HEK293 (cell line): ENCODE data around the gene BCAS3.

Source experiments
- CTCF ChIA-PET: fragments of 350-600 bp; formaldehyde crosslinking; extraction: SDS; loops from one replicate; lab custom pipeline; 2021; ENCODE audit warnings: antibody characterized with exemption; lab: Yijun Ruan, JAX
- POLR2A ChIA-PET: fragments of 300-600 bp; formaldehyde crosslinking; extraction: SDS; loops from one replicate; lab custom pipeline; 2020; ENCODE audit warnings: antibody characterized with exemption, inconsistent platforms; lab: Yijun Ruan, JAX
- H3K27ac ChIP-seq: fragments of 200-500 bp; sonication (Bioruptor generic); 2 replicates; pipeline ENCODE4 v1.5.1; 2014; ENCODE audit warnings: low read depth, low read length, control low read depth, inconsistent platforms; ENCODE audit errors: extremely low read depth
- H3K36me3 ChIP-seq, 2 experiments: fragments of 200-500 bp in 1 of 2; sonication (Bioruptor generic) in 1 of 2; 1 replicate in 1 of 2; 2 replicates in 1 of 2; pipeline ENCODE4 v1.5.1; 2014 to 2017; ENCODE audit warnings: inconsistent platforms in 2 of 2, low read length in 2 of 2; ENCODE audit not compliant: control insufficient read depth in 2 of 2, insufficient read depth in 1 of 2
- H3K4me1 ChIP-seq: fragments of 200-500 bp; sonication (Bioruptor generic); 2 replicates; pipeline ENCODE4 v1.5.1; 2014; ENCODE audit warnings: mild to moderate bottlenecking, low read length, inconsistent platforms; ENCODE audit not compliant: control insufficient read depth, insufficient read depth
- H3K4me3 ChIP-seq: 2 replicates; pipeline ENCODE4 v1.5.1; 2011; ENCODE audit warnings: low read depth, mild to moderate bottlenecking, control low read depth, low read length, moderate library complexity
- H3K9me3 ChIP-seq: fragments of 200-500 bp; sonication (Bioruptor generic); 2 replicates; pipeline ENCODE4 v1.5.1; 2014; ENCODE audit warnings: low read depth, low read length, inconsistent platforms; ENCODE audit not compliant: control insufficient read depth, insufficient read depth
- GLI4 ChIP-seq: fragments of 450-650 bp; formaldehyde crosslinking; IDR thresholded peaks from 2 replicates; pipeline ENCODE4 v1.5.1; 2016; ENCODE audit warnings: missing biosample characterization, missing genetic modification characterization
- INSM2 ChIP-seq: fragments of 450-650 bp; formaldehyde crosslinking; IDR thresholded peaks from 2 replicates; pipeline ENCODE4 v1.5.1; 2016; ENCODE audit warnings: missing biosample characterization, missing genetic modification characterization
- OSR2 ChIP-seq: fragments of 450-650 bp; formaldehyde crosslinking; IDR thresholded peaks from 2 replicates; pipeline ENCODE4 v1.5.1; 2016; ENCODE audit warnings: missing biosample characterization, missing genetic modification characterization
- PRDM1 ChIP-seq: fragments of 450-650 bp; formaldehyde crosslinking; IDR thresholded peaks from 2 replicates; pipeline ENCODE4; 2016; ENCODE audit warnings: missing biosample characterization, missing genetic modification characterization
- PRDM6 ChIP-seq: fragments of 450-650 bp; formaldehyde crosslinking; IDR thresholded peaks from 2 replicates; pipeline ENCODE4 v1.5.1; 2017; ENCODE audit warnings: missing biosample characterization, missing genetic modification characterization
- SP2 ChIP-seq: fragments of 450-650 bp; formaldehyde crosslinking; IDR thresholded peaks from 2 replicates; pipeline ENCODE4 v1.5.1; 2016; ENCODE audit warnings: missing biosample characterization, missing genetic modification characterization
- TRIM28 ChIP-seq: IDR thresholded peaks from 2 replicates; pipeline ENCODE4 v1.6.1; 2011; ENCODE audit warnings: low read length, control low read depth, borderline replicate concordance
- ZBTB1 ChIP-seq: fragments of 450-650 bp; formaldehyde crosslinking; IDR thresholded peaks from 2 replicates; pipeline ENCODE4 v1.5.1; 2016; ENCODE audit warnings: missing biosample characterization, missing genetic modification characterization
- ZBTB20 ChIP-seq: fragments of 450-650 bp; formaldehyde crosslinking; IDR thresholded peaks from 2 replicates; pipeline ENCODE4 v1.5.1; 2016; ENCODE audit warnings: missing biosample characterization, missing genetic modification characterization
- ZBTB26 ChIP-seq: fragments of 450-650 bp; formaldehyde crosslinking; optimal IDR thresholded peaks from 2 replicates; pipeline ENCODE3; 2016; ENCODE audit warnings: missing biosample characterization, mild to moderate bottlenecking, missing genetic modification characterization
- ZBTB8A ChIP-seq: fragments of 450-650 bp; formaldehyde crosslinking; IDR thresholded peaks from 2 replicates; pipeline ENCODE4 v1.5.1; 2016; ENCODE audit warnings: missing biosample characterization, missing genetic modification characterization
- ZFP37 ChIP-seq: fragments of 450-650 bp; formaldehyde crosslinking; IDR thresholded peaks from 2 replicates; pipeline ENCODE4 v1.5.1; 2016; ENCODE audit warnings: missing biosample characterization, missing genetic modification characterization
- ZFP41 ChIP-seq: fragments of 450-650 bp; formaldehyde crosslinking; IDR thresholded peaks from 2 replicates; pipeline ENCODE4 v1.5.1; 2016; ENCODE audit warnings: missing biosample characterization, missing genetic modification characterization, borderline replicate concordance
- ZIC2 ChIP-seq: fragments of 450-650 bp; formaldehyde crosslinking; IDR thresholded peaks from 2 replicates; pipeline ENCODE4 v1.5.1; 2016; ENCODE audit warnings: missing biosample characterization, missing genetic modification characterization
- ZNF132 ChIP-seq: fragments of 450-650 bp; formaldehyde crosslinking; IDR thresholded peaks from 2 replicates; pipeline ENCODE4 v1.5.1; 2017; ENCODE audit warnings: missing biosample characterization, missing genetic modification characterization, borderline replicate concordance
- ZNF18 ChIP-seq: fragments of 450-650 bp; formaldehyde crosslinking; IDR thresholded peaks from 2 replicates; pipeline ENCODE4 v1.5.1; 2016; ENCODE audit warnings: missing biosample characterization, missing genetic modification characterization
- ZNF354C ChIP-seq: fragments of 450-650 bp; formaldehyde crosslinking; IDR thresholded peaks from 2 replicates; pipeline ENCODE4 v1.5.1; 2016; ENCODE audit warnings: missing biosample characterization, missing genetic modification characterization, low read depth, borderline replicate concordance
- ZNF404 ChIP-seq: fragments of 450-650 bp; formaldehyde crosslinking; IDR thresholded peaks from 2 replicates; pipeline ENCODE4 v1.5.1; 2017; ENCODE audit warnings: missing biosample characterization, missing genetic modification characterization
- ZNF426 ChIP-seq: fragments of 450-650 bp; formaldehyde crosslinking; IDR thresholded peaks from 2 replicates; pipeline ENCODE4 v1.5.1; 2017; ENCODE audit warnings: missing biosample characterization, missing genetic modification characterization, mild to moderate bottlenecking, inconsistent platforms, moderate library complexity
- ZNF449 ChIP-seq: fragments of 450-650 bp; formaldehyde crosslinking; IDR thresholded peaks from 2 replicates; pipeline ENCODE4 v1.5.1; 2017; ENCODE audit warnings: missing biosample characterization, mild to moderate bottlenecking, missing genetic modification characterization, moderate library complexity
- ZNF529 ChIP-seq: fragments of 450-650 bp; formaldehyde crosslinking; IDR thresholded peaks from 2 replicates; pipeline ENCODE4 v1.5.1; 2017; ENCODE audit warnings: missing genetic modification characterization, missing biosample characterization; ENCODE audit not compliant: insufficient replicate concordance
- ZNF596 ChIP-seq: fragments of 450-650 bp; IDR thresholded peaks from 2 replicates; pipeline ENCODE4 v1.5.0; 2018; ENCODE audit warnings: missing biosample characterization, mild to moderate bottlenecking, missing genetic modification characterization, moderate library complexity
- ZNF600 ChIP-seq: fragments of 450-650 bp; formaldehyde crosslinking; IDR thresholded peaks from 2 replicates; pipeline ENCODE4 v1.5.1; 2016; ENCODE audit warnings: missing biosample characterization, missing genetic modification characterization
- ZNF629 ChIP-seq: fragments of 450-650 bp; formaldehyde crosslinking; IDR thresholded peaks from 2 replicates; pipeline ENCODE4 v1.5.1; 2017; ENCODE audit warnings: missing biosample characterization, missing genetic modification characterization
- ZNF660 ChIP-seq: fragments of 450-650 bp; IDR thresholded peaks from 2 replicates; pipeline ENCODE4 v1.5.1; 2018; ENCODE audit warnings: missing biosample characterization, mild to moderate bottlenecking, missing genetic modification characterization
- ZNF692 ChIP-seq: fragments of 450-650 bp; formaldehyde crosslinking; IDR thresholded peaks from 2 replicates; pipeline ENCODE4 v1.5.1; 2016; ENCODE audit warnings: missing biosample characterization, missing genetic modification characterization
- ZNF785 ChIP-seq: fragments of 450-650 bp; formaldehyde crosslinking; IDR thresholded peaks from 2 replicates; pipeline ENCODE4 v1.5.1; 2016; ENCODE audit warnings: missing biosample characterization, missing genetic modification characterization

Gene BCAS3

GRCh38 chr17:61409301-61410112, 731.9 kb downstream of the BCAS3 start:
- ChIA-PET CTCF (interaction anchor here (0.7 to 3.2 kb wide), 8 partner anchors 94 to 725 kb away, joined by 3 to 17 read pairs (median 4); no protein-coding TSS in a partner anchor), POLR2A (interaction anchor here (2.7 kb wide), 1 partner anchor 10 kb away, joined by 18 read pairs; the partner anchor contains the start of gene TBX2)
- H3K27ac ChIP-seq, result peak overlapping the region; percentile 46; the same call in 1 of the 2 replicates
- H3K36me3 ChIP-seq, result peaks cover 0 to 43% of the 10 kb centered on the region in 2 experiments; a peak in 1 of 3 replicates
- peaks cover 4% of the 10 kb centered on the region for H3K4me1 ChIP-seq
- peak overlapping the region; percentile 33 for H3K4me3 ChIP-seq
- H3K9me3 ChIP-seq, result no peaks in the 10 kb centered on the region
- no peak for TF ChIP-seq ZNF629
- no peak for TF ChIP-seq OSR2 (tag by site-specific recombination)
- no peak for TF ChIP-seq ZNF692 (tag by site-specific recombination)
- no peak for TF ChIP-seq ZNF449 (tag by site-specific recombination)
- no peak for TF ChIP-seq ZNF354C (tag by site-specific recombination)
- TF ChIP-seq ZFP41 (tag by site-specific recombination), result no peak
- no peak for TF ChIP-seq ZNF785
- peak; percentile 85 for TF ChIP-seq ZBTB26
- peak; percentile 66; the same call in 1 of the 2 replicates for TF ChIP-seq ZIC2 (tag by site-specific recombination)
- no peak for TF ChIP-seq ZNF426
- peak; percentile 39; the same call in 1 of the 2 replicates for TF ChIP-seq SP2 (tag by site-specific recombination)
- TF ChIP-seq ZBTB8A (tag by site-specific recombination), result peak; percentile 82
- no peak for TF ChIP-seq GLI4 (tag by site-specific recombination)
- no peak for TF ChIP-seq TRIM28
- no peak for TF ChIP-seq INSM2 (tag by site-specific recombination)
- no peak for TF ChIP-seq ZNF404 (tag by site-specific recombination)
- TF ChIP-seq ZNF600 (tag by site-specific recombination), result peak; percentile 16; the same call in 1 of the 2 replicates
- 0 out of 2 replicates have a peak, but pooled peaks have one; percentile 2 for TF ChIP-seq ZNF596
- no peak for TF ChIP-seq ZFP37 (tag by site-specific recombination)
- TF ChIP-seq ZNF660, result 0 out of 2 replicates have a peak, but pooled peaks have one; percentile 20
- no peak for TF ChIP-seq ZNF529 (tag by site-specific recombination)
- peak; percentile 83 for TF ChIP-seq PRDM1 (tag by site-specific recombination)
- TF ChIP-seq ZNF132 (tag by site-specific recombination), result no peak
- no peak for TF ChIP-seq ZBTB1 (tag by site-specific recombination)
- TF ChIP-seq PRDM6 (tag by site-specific recombination), result no peak
- TF ChIP-seq ZBTB20, result peak; percentile 26; the same call in 1 of the 2 replicates
- TF ChIP-seq ZNF18 (tag by site-specific recombination), result no peak
